ENCODE measurements around the gene RNGTT.

The RNGTT gene

DNA sequence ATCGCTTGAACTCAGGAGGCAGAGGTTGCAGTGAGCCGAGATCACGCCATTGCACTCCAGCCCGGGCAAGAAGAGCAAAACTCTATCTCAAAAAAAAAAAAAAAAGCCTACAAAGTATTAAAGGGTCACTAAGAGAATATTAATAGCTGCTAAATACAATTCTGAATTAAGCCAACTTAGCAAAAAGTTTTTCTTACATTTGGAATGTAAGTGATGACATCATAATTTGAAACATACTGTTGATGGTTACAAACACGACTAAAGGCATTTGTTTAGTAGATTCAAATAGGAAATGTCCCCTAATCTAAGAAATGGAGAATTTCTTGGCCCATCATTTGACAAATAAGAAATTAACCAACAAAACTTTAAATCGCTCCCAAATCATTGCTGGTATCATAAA is 282.8 kb downstream of the RNGTT start:
- H3K27ac ChIP-seq: no peak overlapping the region
- TF ChIP-seq ZFX (IDR thresholded peaks at IDR 0.05): no peak

DNA sequence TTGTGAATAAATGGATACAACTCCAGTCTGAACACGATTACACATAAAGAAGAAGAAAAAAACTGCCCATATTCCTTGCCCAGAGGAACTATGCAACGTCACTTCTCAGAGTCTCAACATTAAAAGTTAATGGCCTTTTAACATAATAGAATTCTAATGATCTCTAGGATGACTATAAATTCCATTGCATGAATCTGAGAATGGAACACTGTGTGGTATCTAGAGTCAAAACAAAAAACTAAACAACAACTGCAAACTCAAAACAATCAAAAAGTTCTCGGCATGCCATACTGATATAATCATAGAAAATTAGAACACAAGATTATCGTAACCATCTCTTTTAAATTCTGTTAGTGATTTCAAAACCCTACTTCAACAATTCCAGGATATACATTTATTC is 283.6 kb downstream of the RNGTT start:
- no peak for TF ChIP-seq ZFX (IDR thresholded peaks at IDR 0.05)
- TF ChIP-seq CTCF (conservative IDR thresholded peaks at IDR 0.05): no peak
- H3K27ac ChIP-seq: no peak overlapping the region

DNA sequence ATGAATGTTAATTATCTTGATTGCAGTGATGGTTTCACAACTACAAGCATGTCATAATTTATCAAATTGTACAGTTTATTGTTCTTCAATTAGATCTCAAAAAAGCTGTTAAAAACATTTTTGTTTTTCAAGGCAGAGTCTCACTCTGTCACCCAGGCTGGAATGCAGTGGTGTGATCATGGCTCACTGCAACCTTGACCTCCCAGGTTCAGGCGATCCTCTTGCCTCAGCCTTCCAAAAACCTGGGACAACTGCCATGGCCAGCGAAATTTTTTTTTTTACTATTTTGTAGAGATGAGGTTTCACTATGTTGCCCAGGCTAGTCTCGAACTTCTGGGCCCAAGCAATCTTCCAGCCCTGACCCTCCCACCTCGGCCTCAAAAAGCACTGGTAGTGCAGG is 286.1 kb downstream of the RNGTT start:
- no peak overlapping the region for H3K27ac ChIP-seq
- TF ChIP-seq ZFX (IDR thresholded peaks at IDR 0.05) (no peak), CTCF (conservative IDR thresholded peaks at IDR 0.05) (no peak)

GRCh38 chr6:88671624-88672023 is 291.8 kb downstream of the RNGTT start:
- TF ChIP-seq ZFX (IDR thresholded peaks at IDR 0.05) (no peak), CTCF (conservative IDR thresholded peaks at IDR 0.05) (no peak)
- H3K27ac ChIP-seq: no peak overlapping the region

GRCh38 chr6:88670369-88670768 is 293.0 kb downstream of the RNGTT start:
- TF ChIP-seq CTCF (conservative IDR thresholded peaks at IDR 0.05): no peak
- TF ChIP-seq ZFX (IDR thresholded peaks at IDR 0.05): no peak
- H3K27ac ChIP-seq: no peak overlapping the region

- no peak overlapping the region for H3K27ac ChIP-seq
- TF ChIP-seq ZFX (IDR thresholded peaks at IDR 0.05) (no peak), CTCF (conservative IDR thresholded peaks at IDR 0.05) (no peak)
Measured at GRCh38 chr6:88669475-88669874, 293.9 kb downstream of the RNGTT start.

DNA sequence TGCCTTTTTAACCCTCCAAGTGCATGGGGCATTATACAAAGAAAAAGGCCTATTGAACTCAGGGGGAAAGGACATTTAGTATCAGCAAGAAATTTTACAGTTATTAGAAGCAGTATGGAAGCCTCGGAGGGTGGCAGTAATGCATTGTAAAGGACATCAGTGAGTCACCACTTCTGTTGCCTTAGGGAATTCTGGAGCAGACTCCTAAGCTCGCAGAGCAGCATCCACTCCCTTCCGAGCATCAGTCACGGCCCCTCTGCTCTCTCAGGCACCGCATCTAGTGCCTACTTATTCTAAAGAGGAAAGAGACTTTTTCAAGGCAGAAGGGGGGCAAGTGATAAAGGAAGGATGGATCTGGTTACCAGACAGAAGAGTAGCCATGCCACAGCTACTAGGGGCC is 296.5 kb downstream of the RNGTT start:
- H3K27ac ChIP-seq: no peak overlapping the region
- TF ChIP-seq CTCF (conservative IDR thresholded peaks at IDR 0.05) (no peak), ZFX (IDR thresholded peaks at IDR 0.05) (no peak)

DNA sequence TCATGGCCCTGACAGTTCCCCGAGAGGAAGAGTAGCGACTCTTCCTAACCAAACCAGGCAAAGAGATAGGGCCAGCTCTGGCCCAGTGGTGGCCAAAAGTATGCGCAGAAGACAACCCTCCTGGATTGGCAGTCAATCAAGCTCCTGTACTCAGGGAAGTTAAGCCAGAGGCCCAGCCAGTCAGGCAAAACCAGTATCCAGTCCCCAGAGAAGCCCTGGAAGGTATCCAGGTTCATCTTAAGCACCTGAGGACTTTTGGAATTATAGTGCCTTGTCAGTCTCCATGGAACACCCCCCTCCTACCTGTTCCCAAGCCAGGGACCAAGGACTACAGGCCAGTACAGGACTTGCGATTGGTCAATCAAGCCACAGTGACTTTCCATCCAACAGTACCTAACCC is 298.3 kb downstream of the RNGTT start:
- TF ChIP-seq CTCF (conservative IDR thresholded peaks at IDR 0.05) (no peak), ZFX (IDR thresholded peaks at IDR 0.05) (no peak)
- H3K27ac ChIP-seq: peak overlapping the region; percentile 29; the same call in 1 of the 2 replicates

Measured in C4-2B (cell line).